B cell (primary cell): Measurements from ENCODE around the gene SLC25A17. TPM values are rescaled to one million over a fixed set of nuclear protein-coding genes. Genes with fewer than 3 reads are reported as not detected.

Source experiments
- ATAC-seq: fragments of 200-7000 bp; cut with Tn5 transposase; one replicate; pipeline ENCODE4 v1.10.0; 2021; ENCODE audit warnings: low read depth, mild to moderate bottlenecking, moderate number of reproducible peaks, moderate library complexity
- CTCF ChIA-PET: fragments of 350-600 bp; sonication (Branson Sonifier 250); formaldehyde crosslinking; loops from one replicate; lab custom pipeline; 2021; ENCODE audit warnings: antibody characterized with exemption, inconsistent platforms; lab: Charles Lee
- POLR2A ChIA-PET: fragments of 350-600 bp; sonication (Branson Sonifier 250); formaldehyde crosslinking; loops from one replicate; lab custom pipeline; 2021; ENCODE audit warnings: antibody characterized with exemption; lab: Charles Lee
- DNase-seq: peaks from one replicate; pipeline ENCODE4 v3.0.0; 2013
- H2AFZ ChIP-seq: 2 replicates; pipeline ENCODE4 v1.6.1; 2012; ENCODE audit warnings: mild to moderate bottlenecking, low read depth, low read length; ENCODE audit not compliant: insufficient read depth, poor library complexity, severe bottlenecking
- H3K27ac ChIP-seq, 2 donors: 1 replicate in 1 of 2; 2 replicates in 1 of 2; pipeline ENCODE4 v1.5.1; 2012 to 2013; ENCODE audit warnings: low read length in 2 of 2, mild to moderate bottlenecking in 2 of 2, moderate library complexity in 1 of 2
- H3K27me3 ChIP-seq, 4 experiments: fragments of 200-600 bp in 1 of 4; sonication (generic) in 1 of 4; replicated peaks in 1 of 4; 1 replicate in 2 of 4; 2 replicates in 2 of 4; pipeline versions ENCODE4 v1.6.1 to v1.7.0; 2013 to 2016; ENCODE audit warnings: low read length in 3 of 4, mild to moderate bottlenecking in 2 of 4, mixed read lengths in 1 of 4, moderate library complexity in 1 of 4; ENCODE audit not compliant: insufficient read depth in 4 of 4, control insufficient read depth in 3 of 4; ENCODE audit errors: control extremely low read depth in 1 of 4
- H3K36me3 ChIP-seq, 2 experiments: replicated peaks in 1 of 2; 1 replicate in 1 of 2; 2 replicates in 1 of 2; pipeline versions ENCODE4 v1.6.1 to v1.7.1; 2013; ENCODE audit warnings: low read length in 1 of 2; ENCODE audit not compliant: insufficient read depth in 2 of 2, control insufficient read depth in 1 of 2; ENCODE audit errors: control extremely low read depth in 1 of 2, extremely low read depth in 1 of 2
- H3K4me1 ChIP-seq, 2 donors: fragments of 200-600 bp in 1 of 2; sonication (generic) in 1 of 2; 1 replicate in 1 of 2; 2 replicates in 1 of 2; pipeline versions ENCODE4 v1.5.1 to v1.6.1; 2013 to 2017; ENCODE audit warnings: low read length in 2 of 2; ENCODE audit not compliant: control insufficient read depth in 2 of 2, insufficient read depth in 2 of 2
- H3K4me2 ChIP-seq: replicated peaks from 2 replicates; pipeline ENCODE3; 2012; ENCODE audit warnings: mild to moderate bottlenecking, low read depth, low read length; ENCODE audit not compliant: poor library complexity, severe bottlenecking
- H3K4me3 ChIP-seq, 5 experiments: fragments of 200-600 bp in 1 of 5; sonication (generic) in 1 of 5; 1 replicate in 3 of 5; 2 replicates in 2 of 5; pipeline versions ENCODE4 v1.5.1 to v1.7.0; 2011 to 2016; ENCODE audit warnings: low read length in 4 of 5, mild to moderate bottlenecking in 4 of 5, low read depth in 2 of 5, control low read depth in 1 of 5, moderate library complexity in 1 of 5; ENCODE audit not compliant: insufficient read depth in 1 of 5; ENCODE audit errors: control extremely low read depth in 1 of 5, extremely low read depth in 1 of 5
- H3K79me2 ChIP-seq: fragments of 200-600 bp; sonication (generic); one replicate; pipeline ENCODE4 v1.6.0; 2016; ENCODE audit warnings: low read length; ENCODE audit not compliant: control insufficient read depth, insufficient read depth
- H3K9ac ChIP-seq: fragments of 200-600 bp; sonication (generic); 2 replicates; pipeline ENCODE4 v1.6.1; 2017; ENCODE audit warnings: mild to moderate bottlenecking, low read length, moderate library complexity
- H3K9me3 ChIP-seq, 3 donors: one replicate each; pipeline versions ENCODE4 v1.6.1 to v1.7.1; 2013; ENCODE audit warnings: low read length in 2 of 3; ENCODE audit not compliant: control insufficient read depth in 2 of 3, insufficient read depth in 1 of 3; ENCODE audit errors: control extremely low read depth in 1 of 3
- H4K20me1 ChIP-seq: 2 replicates; pipeline ENCODE4 v1.6.0; 2012; ENCODE audit warnings: mild to moderate bottlenecking, low read length; ENCODE audit not compliant: insufficient read depth, control insufficient read depth, poor library complexity, severe bottlenecking
- H3K27ac Mint-ChIP-seq: one replicate; pipeline ENCODE4 v1.8.0; 2021; ENCODE audit warnings: mixed read lengths
- H3K27me3 Mint-ChIP-seq: one replicate; pipeline ENCODE4 v1.8.0; 2021; ENCODE audit warnings: mixed read lengths
- H3K4me1 Mint-ChIP-seq: one replicate; pipeline ENCODE4 v1.8.0; 2021; ENCODE audit warnings: mixed read lengths
- H3K4me3 Mint-ChIP-seq: one replicate; pipeline ENCODE4 v1.8.0; 2021; ENCODE audit warnings: mixed read lengths
- H3K9me3 Mint-ChIP-seq: one replicate; pipeline ENCODE4 v1.8.0; 2022; ENCODE audit warnings: mixed read lengths; ENCODE audit not compliant: insufficient read depth
- EZH2 ChIP-seq: IDR thresholded peaks from 2 replicates; pipeline ENCODE4 v1.6.1; 2012; ENCODE audit warnings: borderline replicate concordance, low read depth, mild to moderate bottlenecking, moderate library complexity, low read length; ENCODE audit not compliant: insufficient read depth, poor library complexity, severe bottlenecking
- WGBS: methylation state at CpG from one replicate; pipeline ENCODE4 v1.1.5; 2013; ENCODE audit warnings: missing lambda C conversion rate; ENCODE audit not compliant: insufficient coverage; 5-methylcytosine and 5-hydroxymethylcytosine counted together
- intact Hi-C: fragments of 100-400 bp; cut with micrococcal nuclease; formaldehyde crosslinking; loops from one replicate; pipeline ENCODE4 v1.10.0; 2022
- polyA plus RNA-seq: library from polyadenylated mRNA; depleted of rRNA; stranded (reverse); fragments of >200 nt; gene quantifications from 2 replicates; pipeline ENCODE4 v1.2.3, GENCODE V29; 2012
- total RNA-seq, 2 donors: library from RNA; stranded (reverse); fragments of 120-200 nt in 1 of 2; gene quantifications; 1 replicate in 1 of 2; 2 replicates in 1 of 2; pipeline versions ENCODE4 v1.2.3 to v1.2.4, GENCODE V29; 2013 to 2022
- TF ChIP-seq, protein P1 (sequence below): fragments of 200-600 bp; IDR thresholded peaks from one replicate; pipeline ENCODE4 v1.8.0; 2022; ENCODE audit warnings: antibody characterized with exemption, mild to moderate bottlenecking

SLC25A17 gene
- total and polyA plus RNA-seq, 2 donors (not counting 1 experiment from before 2014, with no cell fraction given), result 13.1 to 15.0 TPM

GRCh38 chr22:40844951-40845350 lies 25.8 kb upstream of the SLC25A17 start:
- Mint-ChIP-seq H3K27me3 (no peaks in the 10 kb centered on the region), H3K9me3 (no peaks in the 10 kb centered on the region), H3K4me1 (no peaks in the 10 kb centered on the region), H3K27ac (no peak overlapping the region), H3K4me3 (no peak overlapping the region)
- H3K36me3 ChIP-seq, result peaks cover 13 to 77% of the 10 kb centered on the region in 2 experiments
- no peak overlapping the region for H3K9ac ChIP-seq
- WGBS, result no CpG with 5 or more reads among the region's 3 CpGs
- H2AFZ ChIP-seq, result no peak overlapping the region
- no peaks in the 10 kb centered on the region for H3K27me3 ChIP-seq
- H3K4me2 ChIP-seq, result no peak overlapping the region
- no peaks in the 10 kb centered on the region for H3K9me3 ChIP-seq
- H3K4me3 ChIP-seq, result no peak overlapping the region
- ATAC-seq, result no peak
- H3K27ac ChIP-seq, result no peak overlapping the region
- TF ChIP-seq, protein P1, sequence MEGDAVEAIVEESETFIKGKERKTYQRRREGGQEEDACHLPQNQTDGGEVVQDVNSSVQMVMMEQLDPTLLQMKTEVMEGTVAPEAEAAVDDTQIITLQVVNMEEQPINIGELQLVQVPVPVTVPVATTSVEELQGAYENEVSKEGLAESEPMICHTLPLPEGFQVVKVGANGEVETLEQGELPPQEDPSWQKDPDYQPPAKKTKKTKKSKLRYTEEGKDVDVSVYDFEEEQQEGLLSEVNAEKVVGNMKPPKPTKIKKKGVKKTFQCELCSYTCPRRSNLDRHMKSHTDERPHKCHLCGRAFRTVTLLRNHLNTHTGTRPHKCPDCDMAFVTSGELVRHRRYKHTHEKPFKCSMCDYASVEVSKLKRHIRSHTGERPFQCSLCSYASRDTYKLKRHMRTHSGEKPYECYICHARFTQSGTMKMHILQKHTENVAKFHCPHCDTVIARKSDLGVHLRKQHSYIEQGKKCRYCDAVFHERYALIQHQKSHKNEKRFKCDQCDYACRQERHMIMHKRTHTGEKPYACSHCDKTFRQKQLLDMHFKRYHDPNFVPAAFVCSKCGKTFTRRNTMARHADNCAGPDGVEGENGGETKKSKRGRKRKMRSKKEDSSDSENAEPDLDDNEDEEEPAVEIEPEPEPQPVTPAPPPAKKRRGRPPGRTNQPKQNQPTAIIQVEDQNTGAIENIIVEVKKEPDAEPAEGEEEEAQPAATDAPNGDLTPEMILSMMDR, result no peak
- no peak for TF ChIP-seq EZH2
- ChIA-PET POLR2A (no interaction called here), CTCF (interaction anchor here (1.1 kb wide), 1 partner anchor 16 kb away, joined by 3 read pairs; no protein-coding TSS in a partner anchor)
- no peak for DNase-seq
- H4K20me1 ChIP-seq, result peaks cover 30% of the 10 kb centered on the region
- intact Hi-C loops, result no loop called here
- peaks cover 47% of the 10 kb centered on the region for H3K79me2 ChIP-seq
- no peaks in the 10 kb centered on the region for H3K4me1 ChIP-seq

- H3K9me3 ChIP-seq, result no peaks in the 10 kb centered on the region
- CTCF ChIA-PET, result no interaction called here
- POLR2A ChIA-PET, result no interaction called here
- H3K4me2 ChIP-seq, result no peak overlapping the region
- intact Hi-C loops, result no loop called here
- TF ChIP-seq, protein P1, result no peak
- TF ChIP-seq EZH2, result no peak
- no peaks in the 10 kb centered on the region for H3K4me1 Mint-ChIP-seq
- H3K27ac ChIP-seq, result no peak overlapping the region
- WGBS, result no CpG with 5 or more reads among the region's 3 CpGs
- no peaks in the 10 kb centered on the region for H3K9me3 Mint-ChIP-seq
- no peak overlapping the region for H3K4me3 Mint-ChIP-seq
- H3K4me1 ChIP-seq, result no peaks in the 10 kb centered on the region
- H2AFZ ChIP-seq, result no peak overlapping the region
- H3K36me3 ChIP-seq, result peaks cover 14 to 81% of the 10 kb centered on the region in 2 experiments
- H4K20me1 ChIP-seq, result peaks cover 38% of the 10 kb centered on the region
- no peak for ATAC-seq
- H3K27me3 ChIP-seq, result no peaks in the 10 kb centered on the region
- no peaks in the 10 kb centered on the region for H3K27me3 Mint-ChIP-seq
- H3K27ac Mint-ChIP-seq, result no peak overlapping the region
- no peak overlapping the region for H3K9ac ChIP-seq
- peaks cover 44% of the 10 kb centered on the region for H3K79me2 ChIP-seq
- H3K4me3 ChIP-seq, result no peak overlapping the region
- no peak for DNase-seq
Observed at GRCh38 chr22:40838486-40838885, 19.3 kb upstream of the SLC25A17 start.
